ENCODE data around the gene ZIC4. TPM values are rescaled to one million over a fixed set of nuclear protein-coding genes. Genes with fewer than 3 reads are reported as not detected.

The ZIC4 gene
- total RNA-seq, 1 experiment from 2014 or later = not detected

DNA sequence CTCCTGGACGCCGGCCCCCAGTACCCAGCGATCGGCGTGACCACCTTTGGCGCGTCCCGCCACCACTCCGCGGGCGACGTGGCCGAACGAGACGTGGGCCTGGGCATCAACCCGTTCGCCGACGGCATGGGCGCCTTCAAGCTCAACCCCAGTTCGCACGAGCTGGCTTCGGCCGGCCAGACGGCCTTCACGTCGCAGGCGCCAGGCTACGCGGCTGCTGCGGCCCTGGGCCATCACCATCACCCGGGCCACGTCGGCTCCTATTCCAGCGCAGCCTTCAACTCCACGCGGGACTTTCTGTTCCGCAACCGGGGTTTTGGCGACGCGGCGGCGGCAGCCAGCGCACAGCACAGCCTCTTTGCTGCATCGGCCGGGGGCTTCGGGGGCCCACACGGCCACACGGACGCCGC lies 3.8 kb upstream of the ZIC4 start:
- in situ Hi-C loops (cut with HindIII; ENCODE audit: low pct_unique_long_range_greater_than_20kb, low sequenced_read_pairs) = no loop called here

DNA sequence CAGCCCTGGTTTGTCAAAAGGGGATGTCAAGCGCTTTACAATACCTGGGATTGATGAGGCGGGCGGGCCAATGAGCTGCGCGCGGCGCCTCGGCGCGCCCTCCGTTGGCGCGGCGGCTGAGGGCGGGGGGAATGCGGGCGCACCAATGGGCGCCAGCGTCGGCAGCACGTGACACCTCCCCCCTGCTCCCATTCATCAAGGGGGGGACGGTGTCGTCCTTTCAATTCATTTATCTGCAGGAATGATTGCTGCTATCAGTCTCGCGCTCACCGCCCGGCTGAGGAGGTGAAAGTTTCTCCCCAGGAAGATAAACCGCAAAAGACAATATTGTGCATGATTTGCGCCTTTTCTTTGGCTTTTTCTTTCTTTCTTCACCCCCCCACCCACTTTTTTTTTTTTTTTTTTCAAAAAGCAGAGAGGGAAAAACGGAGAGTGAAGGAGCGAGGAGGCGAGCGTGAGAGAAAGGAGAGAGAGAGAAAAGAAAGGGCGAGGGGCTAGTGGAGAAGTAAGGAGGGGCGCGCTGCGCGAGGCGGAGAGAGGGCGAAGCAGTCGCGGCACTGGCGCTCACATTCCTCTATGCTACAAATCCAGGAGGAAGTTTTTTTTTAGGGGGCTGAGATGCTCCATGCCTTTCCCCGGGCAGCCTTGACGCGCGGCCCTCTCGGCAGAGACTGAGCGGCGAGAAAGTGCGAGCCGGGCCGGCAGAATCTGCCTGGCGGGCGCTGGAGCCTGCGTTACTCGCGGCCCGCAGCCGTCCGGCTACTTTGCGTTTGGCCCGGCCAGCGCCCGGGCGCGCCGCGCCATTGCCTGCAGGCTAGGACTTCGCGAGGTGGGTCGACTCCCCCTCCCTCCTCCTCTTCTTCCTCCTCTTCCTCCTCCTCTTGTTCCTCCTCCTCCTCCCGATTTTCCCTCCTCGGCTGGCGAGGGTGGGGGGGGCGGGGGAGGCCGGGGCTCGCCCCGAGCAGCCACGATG lies 3.1 kb upstream of the ZIC4 start, which contains the start of gene ZIC1:
Gene ZIC1, plus strand, starts transcription at position 223 of the 973 bp plus-strand sequence. Its CDS starts 748 bp downstream, at position 971.
- in situ Hi-C loops (cut with HindIII; ENCODE audit: low pct_unique_long_range_greater_than_20kb, low sequenced_read_pairs) = no loop called here
- DNase-seq (ENCODE audit: low read depth, low spot score) = peak; percentile 83

More for the DNA sequence above, 3.8 kb upstream of the ZIC4 start:
- no peak for DNase-seq (ENCODE audit: low read depth, low spot score)

DNA sequence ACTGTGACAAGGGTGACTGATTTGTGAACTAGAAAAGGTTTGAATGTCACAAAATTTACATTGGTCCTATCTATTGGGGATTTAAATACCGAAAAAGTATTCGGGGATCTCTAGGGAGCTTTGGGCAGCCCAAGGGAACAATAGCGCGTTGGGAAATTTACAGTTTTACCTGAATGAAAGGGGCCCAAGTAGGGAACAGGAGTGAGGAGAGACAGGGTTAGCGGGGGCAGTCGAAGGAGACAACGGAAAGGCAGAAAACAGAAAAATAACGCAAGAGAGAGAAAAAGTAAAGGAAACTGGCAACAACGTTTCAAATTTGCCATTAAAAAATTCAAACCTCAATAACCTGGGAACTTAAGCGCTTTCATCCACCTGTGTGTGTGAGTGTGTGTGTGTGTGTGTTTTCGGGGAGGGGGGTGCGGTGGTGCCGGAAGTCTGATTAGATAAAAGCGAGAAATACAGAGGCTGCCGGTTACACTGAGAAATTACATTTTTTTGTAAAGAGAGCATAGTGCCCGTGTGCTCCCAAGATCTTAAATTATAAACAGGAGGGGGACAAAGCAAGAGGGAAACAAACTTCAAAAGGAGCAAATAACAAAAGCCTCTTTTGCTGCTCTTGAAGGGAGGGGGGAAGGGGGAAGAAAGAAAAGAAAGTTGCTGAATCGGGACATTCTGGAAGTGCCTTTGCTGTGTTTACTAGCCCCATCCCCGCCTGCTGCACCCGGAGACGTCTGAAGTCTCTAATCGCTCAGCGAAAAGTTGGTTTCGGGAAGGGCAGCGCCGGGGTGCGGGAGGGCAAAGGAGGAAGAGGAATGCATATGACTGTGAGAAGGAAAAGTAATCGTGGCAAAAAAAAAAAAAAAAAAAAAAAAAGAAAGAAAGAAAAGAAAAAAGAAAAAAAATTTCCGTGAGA lies 2.1 kb upstream of the ZIC4 start:
- peak; percentile 54 for DNase-seq (ENCODE audit: low read depth, low spot score)
- in situ Hi-C loops (cut with HindIII; ENCODE audit: low pct_unique_long_range_greater_than_20kb, low sequenced_read_pairs) = no loop called here

DNA sequence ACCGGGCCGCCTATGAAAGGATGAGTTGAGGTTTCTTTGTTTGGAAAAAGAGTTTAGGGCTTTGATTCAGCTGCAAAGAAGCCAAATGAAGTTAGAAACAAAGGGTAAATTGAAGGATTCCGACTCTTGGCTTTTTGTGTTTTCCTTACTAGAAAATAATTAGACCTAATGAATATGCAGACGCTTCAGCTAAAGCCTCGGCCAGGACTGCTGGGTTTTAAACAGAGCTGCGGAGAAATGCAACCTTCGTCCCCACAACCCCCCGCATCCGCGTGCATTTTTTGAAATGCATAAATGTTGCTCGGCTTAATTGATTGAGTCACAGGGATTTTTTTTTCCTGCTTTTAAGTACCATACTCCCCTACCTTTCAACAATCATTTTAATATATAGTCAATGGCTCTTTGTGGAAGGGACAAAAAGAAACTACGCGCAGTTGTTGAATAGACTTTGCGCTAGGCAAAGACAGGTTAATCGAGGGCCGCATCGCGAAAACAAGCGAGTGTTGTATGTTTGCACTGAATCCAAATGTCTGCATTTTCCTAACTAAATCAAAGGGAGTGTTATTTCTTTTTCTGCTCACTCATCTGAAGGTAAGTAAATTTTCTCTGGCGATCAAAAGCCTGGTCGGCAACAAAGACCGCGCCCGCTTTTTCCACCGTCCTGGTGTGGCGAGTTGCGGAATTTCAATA lies 1.3 kb upstream of the ZIC4 start:
- no peak for DNase-seq (ENCODE audit: low read depth, low spot score)
- in situ Hi-C loops (cut with HindIII; ENCODE audit: low pct_unique_long_range_greater_than_20kb, low sequenced_read_pairs) = no loop called here

DNA sequence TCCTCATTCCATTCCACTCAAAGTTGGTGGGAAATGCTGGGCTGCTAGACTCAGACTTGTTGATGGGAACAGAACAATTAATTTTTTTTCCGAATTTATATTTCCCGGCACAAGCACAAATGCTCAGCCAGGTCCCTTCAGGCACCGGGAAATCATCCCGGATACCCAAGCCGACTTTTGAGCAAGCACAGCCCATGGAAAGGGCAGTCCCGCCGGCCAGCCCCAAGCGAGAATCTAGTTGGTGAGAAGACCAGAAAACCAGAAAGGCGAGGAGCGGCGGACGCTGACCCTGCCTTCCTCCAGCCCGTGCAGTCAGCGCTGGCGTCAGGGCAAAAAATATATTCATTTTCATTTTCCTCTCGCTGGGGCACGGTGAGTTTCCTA lies 763 bp upstream of the ZIC4 start:
- in situ Hi-C loops (cut with HindIII; ENCODE audit: low pct_unique_long_range_greater_than_20kb, low sequenced_read_pairs) = no loop called here
- DNase-seq (ENCODE audit: low read depth, low spot score) = no peak

DNA sequence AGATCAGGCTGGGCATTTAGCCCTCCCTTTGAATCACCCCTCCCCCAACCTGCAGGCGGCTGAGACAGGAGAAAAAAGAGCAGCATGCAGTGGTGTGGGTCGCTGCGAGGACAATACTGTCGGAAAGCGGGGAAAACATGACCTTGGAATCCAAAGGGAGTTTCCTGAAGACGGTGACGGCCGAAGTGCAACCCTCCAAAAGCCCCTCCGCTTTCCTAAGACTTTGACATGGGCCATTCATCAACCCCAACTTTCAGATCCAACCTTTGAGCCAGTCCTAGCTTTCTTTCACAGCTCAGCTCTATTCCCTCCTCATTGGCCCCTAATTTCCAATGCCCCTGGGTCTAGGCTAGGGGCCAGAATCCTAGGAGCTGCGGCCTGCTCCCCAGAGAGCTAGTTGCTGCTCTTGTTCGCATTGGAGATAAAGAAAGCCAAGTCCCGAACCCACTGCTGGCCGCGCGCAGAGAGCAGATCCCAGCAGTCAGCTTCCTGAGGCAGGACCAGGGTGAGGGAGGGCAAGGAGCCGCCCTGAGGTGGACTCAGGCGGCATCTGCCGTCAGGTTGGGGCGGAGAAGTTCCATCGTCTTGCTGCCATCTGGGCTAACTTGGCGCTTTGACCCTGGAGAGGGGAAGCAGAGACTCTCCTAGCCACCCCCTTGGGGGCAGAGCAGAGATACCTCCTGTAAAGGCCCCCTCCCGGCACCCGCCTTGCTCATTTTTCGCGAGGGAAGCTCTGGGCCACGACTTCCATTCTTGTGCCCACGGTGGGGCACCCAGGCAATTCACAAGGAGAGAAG lies 914 bp downstream of the ZIC4 start:
- no peak for DNase-seq (ENCODE audit: low read depth, low spot score)
- in situ Hi-C loops (cut with HindIII; ENCODE audit: low pct_unique_long_range_greater_than_20kb, low sequenced_read_pairs) = no loop called here

DNA sequence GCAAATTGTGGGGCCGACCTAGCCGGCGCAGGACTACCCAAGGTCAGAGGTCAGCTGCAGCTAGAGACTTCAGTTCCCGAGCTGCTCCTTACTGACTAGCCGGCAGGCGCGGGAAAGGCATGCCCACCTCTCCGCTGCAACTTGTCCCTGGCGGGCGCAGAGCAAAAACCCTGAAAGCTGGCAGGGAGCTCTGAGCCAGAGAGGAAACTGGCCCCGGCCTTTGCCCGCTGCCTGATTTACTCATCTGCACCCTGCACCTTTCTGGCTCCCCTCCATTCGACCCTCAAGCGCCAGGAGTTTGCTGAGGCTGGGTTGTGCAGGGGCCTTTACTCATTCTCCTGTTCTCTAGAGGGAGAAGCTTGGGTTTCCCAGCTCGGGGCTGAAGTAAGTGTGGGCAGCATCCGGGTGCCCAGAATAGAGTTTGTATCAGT lies 1.5 kb downstream of the ZIC4 start:
- no peak for DNase-seq (ENCODE audit: low read depth, low spot score)

DNA sequence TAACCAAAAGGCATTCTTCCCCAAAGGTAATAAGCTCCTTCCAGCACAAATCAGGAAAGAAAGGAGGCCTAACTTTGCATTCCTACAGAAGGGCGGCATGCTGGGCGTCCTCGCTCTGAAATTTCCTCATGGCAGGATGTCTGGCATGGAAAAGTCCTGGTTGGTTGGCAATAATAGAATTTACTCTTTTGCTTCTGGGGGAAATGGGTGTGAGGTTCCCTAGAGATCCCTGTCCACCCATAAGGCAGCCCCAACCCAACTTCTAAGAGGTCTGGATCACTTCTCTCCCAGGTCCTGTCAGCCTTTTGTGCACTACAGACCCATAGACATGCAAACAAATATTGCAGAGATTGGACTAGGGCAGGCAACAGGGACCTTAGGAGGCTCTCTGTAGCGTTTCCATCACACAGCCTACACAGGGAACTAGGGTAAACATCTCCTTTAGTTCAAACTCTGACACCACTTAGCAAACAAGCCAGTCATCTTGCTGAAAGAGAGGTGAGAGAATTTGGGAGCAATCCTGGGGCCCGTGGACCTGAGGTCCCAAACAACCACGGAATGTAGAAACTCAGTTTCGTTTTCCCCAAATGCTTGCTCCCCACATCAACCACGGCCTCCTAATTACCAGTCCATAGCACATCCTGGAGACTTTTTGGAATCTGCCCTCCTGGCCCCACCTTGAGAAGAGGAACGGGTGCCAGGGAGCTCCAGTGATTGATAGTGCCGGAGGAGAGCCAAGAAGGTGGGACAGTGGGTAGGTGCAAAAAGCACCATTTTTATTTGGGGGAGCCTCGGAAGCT lies 2.1 kb downstream of the ZIC4 start:
- in situ Hi-C loops (cut with HindIII; ENCODE audit: low pct_unique_long_range_greater_than_20kb, low sequenced_read_pairs) = no loop called here
- DNase-seq (ENCODE audit: low read depth, low spot score) = no peak

More for the DNA sequence above, 1.5 kb downstream of the ZIC4 start:
- in situ Hi-C loops (cut with HindIII; ENCODE audit: low pct_unique_long_range_greater_than_20kb, low sequenced_read_pairs) = no loop called here

DNA sequence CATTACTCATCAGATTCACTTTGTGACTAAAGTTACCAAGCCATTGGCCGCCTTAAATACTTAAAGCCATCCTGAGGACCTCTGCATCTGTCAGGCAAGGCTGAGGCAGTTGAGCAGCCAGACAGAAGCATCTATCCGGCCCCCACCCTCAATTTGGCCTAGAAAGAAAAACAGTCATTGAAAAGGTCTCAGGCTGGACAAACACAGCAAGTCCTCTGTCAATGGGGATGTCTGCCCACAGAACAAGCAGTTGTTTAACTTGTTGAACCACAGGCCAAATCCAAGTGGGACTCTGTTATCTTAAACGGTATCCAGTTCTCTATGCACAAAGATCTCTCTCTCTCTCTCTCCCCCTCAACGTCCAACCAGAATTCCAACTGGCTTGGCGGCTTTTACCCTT lies 2.8 kb downstream of the ZIC4 start:
- DNase-seq (ENCODE audit: low read depth, low spot score) = no peak
- in situ Hi-C loops (cut with HindIII; ENCODE audit: low pct_unique_long_range_greater_than_20kb, low sequenced_read_pairs) = no loop called here

DNA sequence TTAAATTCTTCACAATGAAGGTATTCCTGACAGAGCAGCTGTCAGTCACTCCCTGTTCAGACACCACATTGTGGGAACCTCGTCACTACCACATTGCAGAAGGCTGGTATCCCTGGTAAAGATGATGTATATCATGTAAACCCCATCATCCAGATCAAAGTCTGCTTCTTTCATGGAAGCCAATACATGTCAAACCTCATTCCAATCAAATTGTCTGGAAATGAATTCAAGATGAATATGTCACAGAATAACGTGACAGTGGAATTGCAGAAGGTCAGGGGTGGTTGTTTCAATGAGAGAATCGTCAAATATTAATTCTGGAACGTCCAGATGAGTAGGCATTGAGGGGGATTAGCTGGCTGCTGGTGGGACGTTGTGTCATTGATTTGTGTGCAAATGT lies 4.2 kb downstream of the ZIC4 start:
- DNase-seq (ENCODE audit: low read depth, low spot score) = no peak
- in situ Hi-C loops (cut with HindIII; ENCODE audit: low pct_unique_long_range_greater_than_20kb, low sequenced_read_pairs) = no loop called here

DNA sequence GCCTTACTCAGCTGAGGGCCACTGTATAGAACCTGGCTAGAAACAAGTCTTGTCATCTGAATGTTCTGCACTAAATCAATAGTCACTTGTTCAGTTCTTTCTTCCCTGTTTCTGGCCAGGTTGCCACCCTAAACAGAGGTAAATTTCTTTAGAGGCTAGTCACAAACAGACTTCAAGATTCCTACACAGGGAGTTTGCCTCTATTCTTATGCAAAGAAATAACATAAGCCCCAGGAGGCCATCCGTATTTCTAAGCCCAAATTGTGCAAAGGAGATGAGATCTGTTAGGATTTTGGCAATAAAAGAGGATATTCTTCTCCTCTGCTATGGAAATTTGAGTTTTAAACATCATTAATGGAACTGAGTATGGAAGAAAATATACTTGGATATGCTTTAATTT lies 4.9 kb downstream of the ZIC4 start:
- in situ Hi-C loops (cut with HindIII; ENCODE audit: low pct_unique_long_range_greater_than_20kb, low sequenced_read_pairs) = no loop called here
- no peak for DNase-seq (ENCODE audit: low read depth, low spot score)

DNA sequence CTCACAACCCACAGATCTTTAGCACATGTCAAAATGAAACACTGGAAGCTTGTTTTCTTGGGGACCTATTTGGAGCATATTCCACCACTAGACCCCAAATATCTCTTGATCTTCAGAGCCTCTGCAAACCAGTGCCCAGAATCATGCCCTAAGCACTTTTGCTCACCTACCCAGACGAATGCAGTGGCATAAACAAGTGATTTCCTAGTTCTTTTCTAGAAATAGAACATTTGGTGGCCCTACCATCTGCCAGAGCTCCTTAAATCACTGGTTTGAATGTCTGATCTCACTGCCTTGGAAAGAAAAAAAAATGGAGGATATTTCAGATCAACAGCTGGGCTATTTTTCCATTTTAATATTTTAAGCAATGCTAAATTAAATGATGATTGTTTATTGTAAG lies 5.3 kb downstream of the ZIC4 start:
- in situ Hi-C loops (cut with HindIII; ENCODE audit: low pct_unique_long_range_greater_than_20kb, low sequenced_read_pairs) = no loop called here
- no peak for DNase-seq (ENCODE audit: low read depth, low spot score)

DNA sequence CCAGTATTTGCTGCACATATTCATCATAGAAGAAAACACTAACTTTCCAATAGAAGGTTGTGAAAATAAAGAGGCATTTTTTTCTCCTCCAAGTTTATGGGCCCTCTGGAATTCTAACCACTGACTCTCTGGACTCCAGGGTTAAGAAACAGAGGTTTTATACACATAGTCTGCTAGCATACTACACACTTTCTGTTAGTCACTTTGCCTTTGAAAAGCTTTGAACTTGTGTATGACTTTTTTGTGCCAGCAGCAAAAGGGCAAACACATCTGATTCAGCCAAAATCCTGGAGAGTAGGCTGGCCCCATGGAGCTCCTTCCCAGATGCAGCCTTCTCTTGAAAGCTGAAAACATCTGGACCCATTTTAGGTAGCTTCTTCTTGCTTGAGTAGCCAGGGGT lies 6.2 kb downstream of the ZIC4 start:
- in situ Hi-C loops (cut with HindIII; ENCODE audit: low pct_unique_long_range_greater_than_20kb, low sequenced_read_pairs) = no loop called here
- DNase-seq (ENCODE audit: low read depth, low spot score) = no peak

DNA sequence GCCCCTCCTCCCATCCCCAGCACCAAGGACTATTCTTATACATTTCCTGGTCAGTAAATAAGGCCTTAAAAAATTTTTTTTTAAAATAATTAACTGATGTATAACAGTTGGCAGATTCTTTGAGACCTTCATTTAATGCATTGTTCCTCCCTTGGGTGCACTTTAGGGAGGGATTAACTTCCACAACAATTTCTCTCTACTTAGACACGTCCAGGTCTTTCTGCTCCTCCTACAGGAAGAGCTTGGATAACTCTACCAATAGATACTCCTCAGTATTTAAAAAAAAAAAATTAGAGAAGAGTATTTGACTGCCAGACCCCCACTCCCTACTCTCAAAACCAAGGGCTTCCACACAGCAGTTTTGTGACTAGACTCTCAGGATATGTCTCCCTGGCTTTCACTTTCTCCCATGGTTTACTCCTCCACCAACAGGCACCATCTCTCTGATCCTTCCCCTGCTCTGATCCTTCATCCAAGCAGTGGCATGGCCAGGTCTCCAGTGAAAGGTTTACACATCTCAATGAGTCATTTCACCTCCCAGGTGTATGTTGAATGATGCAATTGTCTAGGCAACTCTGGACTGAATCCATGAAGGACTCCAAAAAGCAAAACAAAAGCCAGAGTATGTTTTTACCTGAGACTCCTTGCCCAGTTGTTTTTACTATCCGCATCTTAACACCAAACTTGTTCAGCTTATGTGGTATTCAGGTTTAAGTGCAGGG lies 7.4 kb downstream of the ZIC4 start:
- in situ Hi-C loops (cut with HindIII; ENCODE audit: low pct_unique_long_range_greater_than_20kb, low sequenced_read_pairs) = no loop called here
- no peak for DNase-seq (ENCODE audit: low read depth, low spot score)

DNA sequence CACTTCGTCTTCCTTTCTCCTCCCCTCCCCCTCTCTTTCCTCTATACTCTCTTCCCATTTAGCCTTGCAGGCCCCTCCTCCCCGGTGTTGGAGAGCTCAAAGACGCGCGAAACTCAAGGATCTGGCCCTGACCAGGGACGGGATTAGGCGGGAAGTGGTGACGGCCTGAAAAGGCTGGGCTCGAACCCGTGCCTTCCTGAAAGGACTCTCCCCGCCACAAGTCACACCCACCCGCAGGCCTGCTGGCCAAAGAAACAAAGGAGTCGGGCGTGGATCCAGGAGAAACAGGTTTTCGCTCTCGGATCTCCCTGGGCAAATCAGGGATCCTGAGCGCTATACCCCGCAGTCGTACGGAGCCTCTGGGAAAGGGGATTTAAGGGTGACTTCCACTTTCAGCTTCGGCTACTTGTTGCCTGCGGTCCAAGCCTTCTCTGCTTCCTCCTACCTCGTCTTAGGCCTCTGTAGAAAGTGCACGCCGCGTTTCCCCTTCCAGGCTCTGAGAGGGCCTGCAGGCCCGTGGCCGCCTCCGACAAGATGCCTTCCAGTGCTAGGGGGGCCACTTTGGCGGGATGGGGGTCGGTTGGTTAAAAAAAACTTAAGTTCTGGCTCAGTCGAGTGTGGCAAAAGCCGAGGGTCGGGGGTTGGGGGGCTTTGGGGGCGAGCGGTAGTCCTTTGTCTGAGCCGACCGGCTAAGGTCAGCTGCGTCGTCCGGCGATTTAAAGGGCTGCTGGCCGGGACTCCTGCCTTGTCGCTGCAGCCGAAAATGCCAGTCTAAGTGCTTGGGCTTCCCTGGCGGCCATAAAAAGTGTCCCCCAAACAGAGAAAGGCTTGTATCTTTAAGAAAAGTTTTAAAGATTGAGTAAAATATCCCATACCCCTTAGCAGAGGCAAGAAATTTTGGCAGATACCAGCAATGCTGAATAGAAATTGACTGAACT lies 8.2 kb downstream of the ZIC4 start:
- in situ Hi-C loops (cut with HindIII; ENCODE audit: low pct_unique_long_range_greater_than_20kb, low sequenced_read_pairs) = no loop called here
- no peak for DNase-seq (ENCODE audit: low read depth, low spot score)

Data from SK-MEL-5 (cell line).